ENCODE measurements around the gene AFF3.

GRCh38 chr2:99842451-99842850 is 299.9 kb downstream of the AFF3 start:
- TF ChIP-seq CTCF (IDR thresholded peaks at IDR 0.05 in 8 of 11, conservative IDR thresholded peaks at IDR 0.05 in 3 of 11) (no peak), POLR2A (IDR thresholded peaks at IDR 0.05) (no peak), POLR2AphosphoS5 (IDR thresholded peaks at IDR 0.05) (no peak)

Data from spleen (tissue), 7 donors.